Adrenal gland (tissue), 12 donors: ENCODE measurements around the gene GJC2. TPM values are rescaled to one million over a fixed set of nuclear protein-coding genes. Genes with fewer than 3 reads are reported as not detected.

Experiments
- DNase-seq, 7 donors: peaks; one replicate each; pipeline ENCODE4 v3.0.0-alpha.2; 2019 to 2020
- H3K27ac ChIP-seq, 5 donors: fragments of 200-600 bp; sonication (generic) in 4 of 5; 1 replicate in 3 of 5; 2 replicates in 2 of 5; pipeline versions ENCODE4 v1.5.1 to v1.8.0; 2016 to 2020; ENCODE audit warnings: mild to moderate bottlenecking in 1 of 5
- H3K27me3 ChIP-seq: fragments of 200-600 bp; 2 replicates; pipeline ENCODE4 v1.8.0; 2021
- H3K36me3 ChIP-seq, 2 donors: fragments of 200-600 bp; replicated peaks in 1 of 2; 1 replicate in 1 of 2; 2 replicates in 1 of 2; pipeline versions ENCODE4 v1.5.1 to v1.8.0; 2018 to 2022
- H3K4me1 ChIP-seq, 2 donors: fragments of 200-600 bp; replicated peaks in 1 of 2; 1 replicate in 1 of 2; 2 replicates in 1 of 2; pipeline versions ENCODE4 v1.5.1 to v1.8.0; 2018 to 2021
- H3K4me3 ChIP-seq, 4 donors: fragments of 200-600 bp; sonication (generic) in 3 of 4; one replicate each; pipeline ENCODE4 v1.5.1; 2016 to 2018
- H3K9me3 ChIP-seq, 3 donors: fragments of 200-600 bp; sonication (generic) in 1 of 3; replicated peaks in 1 of 3; 1 replicate in 2 of 3; 2 replicates in 1 of 3; pipeline versions ENCODE4 v1.5.1 to v1.8.0; 2016 to 2021
- POLR2A ChIP-seq, 2 donors: fragments of 450-650 bp; IDR thresholded peaks; one replicate each; pipeline ENCODE4 v1.6.1; 2017; ENCODE audit warnings: antibody characterized with exemption in 2 of 2, mild to moderate bottlenecking in 2 of 2, moderate library complexity in 1 of 2
- whole genome bisulfite sequencing, 4 donors: extraction: QIAGEN DNeasy Blood & Tissue Kit in 2 of 4; methylation state at CpG; one replicate each; pipeline versions ENCODE4 v1.1.5 to v1.1.7; 2013 to 2017; 5-methylcytosine and 5-hydroxymethylcytosine counted together
- intact Hi-C, 2 donors: fragments of 100-400 bp; cut with DNase I; formaldehyde crosslinking; loops; one replicate each; pipeline versions ENCODE4 v1.14.1 to v1.15.0; 2022 to 2023
- polyA plus RNA-seq, 3 donors: library from polyadenylated mRNA; stranded (reverse); fragments of 200-250 nt in 2 of 3; fragments of 350-450 nt in 1 of 3; fragmentation: Illumina TruSeq in 1 of 3; extraction: RNeasy Lipid Tissue Mini Kit (QIAGEN cat#74804) in 1 of 3; gene quantifications; one replicate each; pipeline ENCODE4 v1.2.3, GENCODE V29; 2013 to 2014
- total RNA-seq, 9 donors: library from RNA; depleted of rRNA in 4 of 9; stranded (reverse); fragments of >200 nt in 4 of 9; fragments of 120-200 nt in 1 of 9; fragmentation: NEBNext Ultra II Directional in 1 of 9; extraction: Animal tissue kit (Norgen Biotek cat#: 25700) in 1 of 9; gene quantifications; one replicate each; pipeline versions ENCODE4 v1.1.0 to v1.2.4, GENCODE V29; 2013 to 2023
- TF ChIP-seq, protein P1 (sequence below), 6 experiments: fragments of 450-650 bp in 4 of 6; fragments of 200-600 bp in 2 of 6; sonication (generic) in 1 of 6; IDR thresholded peaks; 1 replicate in 5 of 6; 2 replicates in 1 of 6; pipeline versions ENCODE4 v1.5.1 to v1.8.0; 2016 to 2021; ENCODE audit warnings: antibody characterized with exemption in 6 of 6, mild to moderate bottlenecking in 2 of 6, moderate library complexity in 1 of 6
- donor health status: healthy with polysubstance abuse.
- donor health status: Bipolar disorder and iron deficiency.
- donor health status: DM: yes; HTN: yes; CAD: no.
- donor health status: DM: no; HTN: no; CAD: no.
- donor health status: DM: no; HTN: no; CAD: no.
- donor health status: DM: yes; HTN: yes; CAD: no.

GJC2 gene
- total and polyA plus RNA-seq, 12 donors: 0.05 to 4.1 (median 1.3) TPM

DNA sequence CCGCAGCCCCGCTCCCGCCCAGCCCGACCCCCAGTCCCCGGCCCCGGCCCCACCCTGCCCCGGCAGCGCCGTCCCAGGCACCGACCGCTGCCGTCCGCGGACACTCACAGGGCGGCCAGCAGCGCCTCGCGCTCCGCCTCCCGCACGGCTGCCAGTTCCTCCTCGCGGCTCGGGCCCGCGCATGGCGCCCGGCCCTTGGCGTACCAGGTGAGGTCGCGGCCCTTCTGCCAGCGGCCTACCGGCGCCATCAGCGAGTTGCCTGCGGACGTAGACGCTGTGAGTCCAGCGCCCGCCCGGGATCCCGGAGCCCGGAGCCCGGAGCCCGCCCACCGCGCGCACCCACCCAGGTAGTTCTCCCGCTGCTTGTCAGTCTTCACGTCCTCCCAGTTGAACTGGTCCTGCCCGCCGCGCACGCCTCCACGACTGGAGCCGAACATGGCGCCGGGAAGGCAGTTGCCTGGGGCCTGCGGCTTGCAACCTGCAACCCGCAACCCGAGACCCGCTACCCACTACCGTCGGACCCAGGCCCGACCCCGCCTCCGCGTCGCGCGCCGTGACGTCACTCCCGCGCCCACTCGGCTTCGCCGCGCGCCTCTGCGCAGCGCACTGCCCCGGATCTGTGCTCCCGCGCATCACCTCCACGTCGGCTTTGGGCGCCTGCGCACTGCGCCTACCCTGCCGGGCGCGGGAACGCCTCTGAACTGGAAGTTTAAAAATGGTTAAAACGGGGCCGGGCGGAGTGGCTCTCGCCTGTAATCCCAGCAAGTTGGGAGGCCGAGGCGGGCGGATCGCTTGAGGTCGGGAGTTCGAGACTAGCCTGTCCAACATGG lies 46.7 kb upstream of the GJC2 start, which contains the start of gene C1orf35:
Gene C1orf35, minus strand, starts transcription at position 535 of the 830 bp plus-strand sequence. Its CDS starts 98 bp downstream, at position 437.
- peak within 1 kb of the TSS; percentile 42 to 86 (median 76) for H3K4me3 ChIP-seq
- no peaks in the 10 kb centered on the region for H3K9me3 ChIP-seq
- 0 to 2% (median 0%) methylated on average over 9 to 104 of the region's 104 CpGs for WGBS, 4 donors
- peak; percentile 94 to 96 (median 95) for DNase-seq
- H3K27ac ChIP-seq: peak within 1 kb of the TSS; percentile 36 to 96 (median 93)
- intact Hi-C loops: no loop called here
- TF ChIP-seq POLR2A (IDR thresholded peaks at IDR 0.05): peak; percentile 17 to 63
- TF ChIP-seq, protein P1, sequence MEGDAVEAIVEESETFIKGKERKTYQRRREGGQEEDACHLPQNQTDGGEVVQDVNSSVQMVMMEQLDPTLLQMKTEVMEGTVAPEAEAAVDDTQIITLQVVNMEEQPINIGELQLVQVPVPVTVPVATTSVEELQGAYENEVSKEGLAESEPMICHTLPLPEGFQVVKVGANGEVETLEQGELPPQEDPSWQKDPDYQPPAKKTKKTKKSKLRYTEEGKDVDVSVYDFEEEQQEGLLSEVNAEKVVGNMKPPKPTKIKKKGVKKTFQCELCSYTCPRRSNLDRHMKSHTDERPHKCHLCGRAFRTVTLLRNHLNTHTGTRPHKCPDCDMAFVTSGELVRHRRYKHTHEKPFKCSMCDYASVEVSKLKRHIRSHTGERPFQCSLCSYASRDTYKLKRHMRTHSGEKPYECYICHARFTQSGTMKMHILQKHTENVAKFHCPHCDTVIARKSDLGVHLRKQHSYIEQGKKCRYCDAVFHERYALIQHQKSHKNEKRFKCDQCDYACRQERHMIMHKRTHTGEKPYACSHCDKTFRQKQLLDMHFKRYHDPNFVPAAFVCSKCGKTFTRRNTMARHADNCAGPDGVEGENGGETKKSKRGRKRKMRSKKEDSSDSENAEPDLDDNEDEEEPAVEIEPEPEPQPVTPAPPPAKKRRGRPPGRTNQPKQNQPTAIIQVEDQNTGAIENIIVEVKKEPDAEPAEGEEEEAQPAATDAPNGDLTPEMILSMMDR (IDR thresholded peaks at IDR 0.05): no peak
- peaks cover 13 to 24% of the 10 kb centered on the region in 2 donors for H3K4me1 ChIP-seq
- no peaks in the 10 kb centered on the region for H3K27me3 ChIP-seq
- H3K36me3 ChIP-seq: peaks cover 0 to 57% of the 10 kb centered on the region in 2 donors

DNA sequence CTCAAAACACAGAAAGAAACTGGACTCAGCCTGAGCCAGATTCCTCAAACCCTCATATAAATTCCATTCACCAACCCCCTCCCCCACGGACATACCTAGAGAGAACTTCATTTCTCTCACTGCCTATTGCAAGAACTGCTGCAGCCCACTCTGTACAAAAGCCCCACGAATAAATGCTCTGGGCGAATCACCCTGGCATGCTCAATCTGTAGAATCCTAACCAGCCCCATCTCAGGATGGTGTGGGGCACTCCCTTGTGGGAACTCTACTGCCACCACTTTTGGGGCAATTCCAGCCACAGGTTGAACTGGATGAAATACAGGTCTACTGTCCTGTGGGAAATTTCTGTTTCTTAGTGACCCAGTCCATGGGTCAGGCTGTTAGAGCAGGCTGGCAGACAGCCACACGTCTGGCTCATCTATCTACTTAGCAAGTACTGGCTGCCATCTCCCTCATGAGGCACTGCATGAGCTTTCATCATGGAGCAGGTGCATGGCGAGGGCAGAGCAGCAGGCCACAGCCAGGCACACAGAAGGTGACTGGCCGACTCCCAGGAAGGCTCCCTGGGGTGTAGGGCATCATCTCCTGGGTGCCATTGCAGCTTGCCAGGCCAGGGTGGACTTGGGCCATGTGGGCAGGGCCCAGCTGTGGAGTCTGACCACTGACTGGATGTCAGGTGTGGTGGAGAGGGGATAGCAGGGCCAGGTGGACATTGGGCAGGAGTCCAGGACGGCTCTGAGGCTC lies 45.0 kb upstream of the GJC2 start:
- intact Hi-C loops: no loop called here
- Histone ChIP-seq H3K27me3 (no peaks in the 10 kb centered on the region), H3K27ac (peak overlapping the region in 2 of 5 donors; percentile 49 to 95), H3K4me3 (no peak overlapping the region), H3K4me1 (peaks cover 20 to 31% of the 10 kb centered on the region in 2 donors), H3K9me3 (no peaks in the 10 kb centered on the region), H3K36me3 (peaks cover 0 to 40% of the 10 kb centered on the region in 2 donors)
- WGBS, 4 donors: 43 to 78% (median 63%) methylated on average over 2 to 7 of the region's 7 CpGs
- TF ChIP-seq, protein P1 (IDR thresholded peaks at IDR 0.05): no peak
- no peak for TF ChIP-seq POLR2A (IDR thresholded peaks at IDR 0.05)
- DNase-seq: peak in 6 of 7 donors; percentile 55 to 82 (median 76)

DNA sequence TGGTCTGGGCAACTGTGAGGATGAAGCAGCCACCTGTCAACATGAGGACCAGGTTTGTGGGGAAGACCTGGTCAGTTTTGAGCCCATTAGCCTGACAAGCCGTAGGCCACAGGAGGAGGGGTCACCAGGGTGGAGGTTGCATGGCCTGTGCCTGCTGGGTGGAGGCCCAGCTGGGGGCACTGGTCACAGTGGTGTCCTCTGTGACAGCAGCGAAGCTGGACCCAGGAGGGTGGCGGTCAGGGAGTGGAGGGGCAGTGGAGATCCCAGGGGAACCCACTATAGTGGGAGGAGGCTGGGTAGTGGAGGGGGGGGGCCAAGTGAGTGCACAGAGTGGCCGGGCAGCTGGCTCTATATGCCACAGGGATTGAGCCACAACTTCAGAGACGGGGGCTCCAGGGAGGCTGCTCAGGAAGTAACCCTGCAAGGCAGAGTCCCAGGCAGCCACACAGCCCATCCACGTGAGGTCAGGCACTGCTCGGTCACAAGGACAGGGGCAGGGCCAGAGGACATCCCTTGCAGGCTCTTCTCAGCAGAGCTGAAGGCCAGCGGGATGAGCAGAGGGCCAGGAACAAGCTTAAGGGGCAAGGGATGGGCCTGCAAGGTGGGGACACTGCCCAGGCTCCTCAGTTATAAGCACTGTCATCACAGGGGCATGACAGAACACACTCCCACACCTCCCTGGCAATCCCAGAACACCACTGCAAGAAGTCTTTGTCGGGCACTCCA lies 44.3 kb upstream of the GJC2 start:
- 72 to 77% (median 75%) methylated on average over 5 to 9 of the region's 9 CpGs for WGBS, 4 donors
- Histone ChIP-seq H3K27me3 (no peaks in the 10 kb centered on the region), H3K27ac (peak overlapping the region in 2 of 5 donors; percentile 45 to 49), H3K36me3 (peaks cover 0 to 32% of the 10 kb centered on the region in 2 donors), H3K9me3 (no peaks in the 10 kb centered on the region), H3K4me3 (no peak overlapping the region), H3K4me1 (peaks cover 20 to 36% of the 10 kb centered on the region in 2 donors)
- intact Hi-C loops: no loop called here
- peak in 2 of 7 donors; percentile 18 to 28 for DNase-seq
- TF ChIP-seq, protein P1 (IDR thresholded peaks at IDR 0.05): no peak
- TF ChIP-seq POLR2A (IDR thresholded peaks at IDR 0.05): no peak
